ENCODE measurements around the gene GPX2.
A peak's percentile ranks its signal among the peaks of the same experiment; 100 is the strongest.
"Not testable (repeated sequence)": the region's sequence is repeated elsewhere in the genome, so short reads cannot be mapped to it uniquely, and the experiment has no call there.

GPX2 gene

GRCh38 chr14:64938972-64939816 is 3.4 kb downstream of the GPX2 start:
- no peak for DNase-seq

- no peak for DNase-seq
Measured at GRCh38 chr14:64937821-64938193, 4.7 kb downstream of the GPX2 start.

GRCh38 chr14:64937171-64937820 is 5.2 kb downstream of the GPX2 start:
- DNase-seq: no peak

GRCh38 chr14:64935508-64935907 is 7.0 kb downstream of the GPX2 start:
- no peak for DNase-seq

- no peak for DNase-seq
Measured at GRCh38 chr14:64934338-64934929, 8.1 kb downstream of the GPX2 start.

GRCh38 chr14:64932231-64932630 is 10.3 kb downstream of the GPX2 start:
- no peak for DNase-seq

GRCh38 chr14:64931123-64931522 is 11.4 kb downstream of the GPX2 start:
- no peak for DNase-seq

- DNase-seq: no peak
Measured at GRCh38 chr14:64930085-64930843, 12.3 kb downstream of the GPX2 start.

- no peak for DNase-seq
Measured at GRCh38 chr14:64929014-64929359, 13.6 kb downstream of the GPX2 start.

- no peak for DNase-seq
Measured at GRCh38 chr14:64928239-64929013, 14.1 kb downstream of the GPX2 start.

GRCh38 chr14:64927031-64927430 is 15.5 kb downstream of the GPX2 start:
- DNase-seq: no peak

GRCh38 chr14:64926398-64926995 is 16.0 kb downstream of the GPX2 start:
- DNase-seq: no peak

- DNase-seq: no peak
Measured at GRCh38 chr14:64923015-64923414, 19.5 kb downstream of the GPX2 start.

GRCh38 chr14:64920465-64920864 is 22.1 kb downstream of the GPX2 start:
- no peak for DNase-seq

GRCh38 chr14:64919618-64920017 is 22.9 kb downstream of the GPX2 start:
- no peak for DNase-seq

- no peak for DNase-seq
Measured at GRCh38 chr14:64919215-64919614, 23.3 kb downstream of the GPX2 start.

- no peak for DNase-seq
Measured at GRCh38 chr14:64918216-64918615, 24.3 kb downstream of the GPX2 start.

GRCh38 chr14:64915797-64916196 is 26.7 kb downstream of the GPX2 start:
- no peak for DNase-seq

- DNase-seq: no peak
Measured at GRCh38 chr14:64915029-64915424, 27.5 kb downstream of the GPX2 start.

GRCh38 chr14:64914237-64915028 is 28.1 kb downstream of the GPX2 start, which contains the start of gene CHURC1:
TSS of gene CHURC1 (plus strand) at chr14:64914455. CDS start at chr14:64914496, 41 bp downstream.
- DNase-seq: peak; percentile 81 to 92 (median 88)

- DNase-seq: not testable (repeated sequence)
Measured at GRCh38 chr14:64913477-64913876, 29.1 kb downstream of the GPX2 start.

All from activated naive CD4-positive, alpha-beta T cell (primary cell).